DOHH2 (cell line): ENCODE measurements around the gene SH3PXD2A.

ENCODE experiments used
- H3F3A ChIP-seq: fragments of 200-600 bp; sonication (generic), shearing (Covaris generic); 2 replicates; pipeline ENCODE4 v1.6.0; 2016; ENCODE audit warnings: antibody characterized with exemption, mild to moderate bottlenecking; ENCODE audit not compliant: control insufficient read depth, insufficient read depth
- H3K27ac ChIP-seq: fragments of 200-600 bp; sonication (generic); 2 replicates; pipeline ENCODE4 v1.5.1; 2014; ENCODE audit warnings: low read depth, mild to moderate bottlenecking, low read length, moderate library complexity
- H3K27me3 ChIP-seq: fragments of 200-600 bp; sonication (generic); 2 replicates; pipeline ENCODE4 v1.6.1; 2014; ENCODE audit warnings: mild to moderate bottlenecking, low read length, mixed read lengths; ENCODE audit not compliant: control insufficient read depth
- H3K36me3 ChIP-seq: fragments of 200-600 bp; sonication (generic); 2 replicates; pipeline ENCODE4 v1.6.1; 2014; ENCODE audit warnings: mild to moderate bottlenecking, low read length, moderate library complexity, mixed read lengths; ENCODE audit not compliant: control insufficient read depth
- H3K4me1 ChIP-seq: fragments of 200-600 bp; sonication (generic); 2 replicates; pipeline ENCODE4 v1.6.1; 2014; ENCODE audit warnings: mild to moderate bottlenecking, low read length, mixed read lengths; ENCODE audit not compliant: control insufficient read depth
- H3K4me2 ChIP-seq: fragments of 200-600 bp; sonication (generic); 2 replicates; pipeline ENCODE4 v1.6.0; 2014; ENCODE audit warnings: mild to moderate bottlenecking, low read length, moderate library complexity
- H3K4me3 ChIP-seq: fragments of 200-600 bp; sonication (generic); 2 replicates; pipeline ENCODE4 v1.5.1; 2014; ENCODE audit warnings: mild to moderate bottlenecking, low read length, mixed read lengths
- H3K79me2 ChIP-seq: fragments of 200-600 bp; sonication (generic); 2 replicates; pipeline ENCODE4 v1.6.1; 2014; ENCODE audit warnings: mild to moderate bottlenecking, low read length, mixed read lengths; ENCODE audit not compliant: control insufficient read depth
- H3K9me2 ChIP-seq: fragments of 200-600 bp; sonication (generic); replicated peaks from 2 replicates; pipeline ENCODE4 v1.6.1; 2014; ENCODE audit warnings: mild to moderate bottlenecking, low read length, mixed read lengths; ENCODE audit not compliant: control insufficient read depth
- H3K9me3 ChIP-seq: fragments of 200-600 bp; sonication (generic); 2 replicates; pipeline ENCODE4 v1.6.1; 2014; ENCODE audit warnings: antibody characterized with exemption, low read length, mixed read lengths; ENCODE audit not compliant: control insufficient read depth, insufficient read depth
- H4K20me1 ChIP-seq: fragments of 200-600 bp; sonication (generic); 2 replicates; pipeline ENCODE4 v1.6.0; 2014; ENCODE audit warnings: low read depth, mild to moderate bottlenecking, antibody characterized with exemption, low read length, moderate library complexity; ENCODE audit not compliant: control insufficient read depth, insufficient read depth
- CTCF ChIP-seq: fragments of 200-600 bp; sonication (generic); IDR thresholded peaks from one replicate; pipeline ENCODE4 v1.5.1; 2014; ENCODE audit warnings: antibody characterized with exemption, mild to moderate bottlenecking, low read depth, low read length; ENCODE audit not compliant: poor library complexity, severe bottlenecking
- EZH2phosphoT487 ChIP-seq: fragments of 200-600 bp; sonication (generic); IDR thresholded peaks from 2 replicates; pipeline ENCODE4 v1.6.1; 2017; ENCODE audit warnings: borderline replicate concordance, mild to moderate bottlenecking, antibody characterized with exemption, low read length, moderate library complexity, mixed read lengths

The SH3PXD2A gene

GRCh38 chr10:103698266-103698665 lies 157.1 kb downstream of the SH3PXD2A start:
- Histone ChIP-seq H3K4me3 (no peak overlapping the region), H3K4me2 (no peak overlapping the region), H3K27me3 (peaks cover 5% of the 10 kb centered on the region), H3K9me2 (no peaks in the 10 kb centered on the region), H3F3A (no peaks in the 10 kb centered on the region), H3K9me3 (no peaks in the 10 kb centered on the region), H3K79me2 (no peaks in the 10 kb centered on the region), H3K4me1 (peaks cover 36% of the 10 kb centered on the region), H3K27ac (no peak overlapping the region), H3K36me3 (no peaks in the 10 kb centered on the region), H4K20me1 (no peaks in the 10 kb centered on the region)
- no peak for TF ChIP-seq CTCF
- no peak for TF ChIP-seq EZH2phosphoT487

GRCh38 chr10:103697787-103698186 lies 157.6 kb downstream of the SH3PXD2A start:
- no peaks in the 10 kb centered on the region for H4K20me1 ChIP-seq
- no peak overlapping the region for H3K4me2 ChIP-seq
- no peak overlapping the region for H3K4me3 ChIP-seq
- no peaks in the 10 kb centered on the region for H3K79me2 ChIP-seq
- no peaks in the 10 kb centered on the region for H3F3A ChIP-seq
- H3K9me3 ChIP-seq: no peaks in the 10 kb centered on the region
- no peaks in the 10 kb centered on the region for H3K9me2 ChIP-seq
- TF ChIP-seq EZH2phosphoT487 (no peak), CTCF (no peak)
- H3K27ac ChIP-seq: no peak overlapping the region
- peaks cover 6% of the 10 kb centered on the region for H3K27me3 ChIP-seq
- peaks cover 38% of the 10 kb centered on the region for H3K4me1 ChIP-seq
- H3K36me3 ChIP-seq: no peaks in the 10 kb centered on the region

GRCh38 chr10:103696411-103697145 lies 158.8 kb downstream of the SH3PXD2A start:
- Histone ChIP-seq H3K9me2 (no peaks in the 10 kb centered on the region), H3K79me2 (no peaks in the 10 kb centered on the region), H3K4me2 (peak overlapping the region; percentile 52), H3K27me3 (peaks cover 16% of the 10 kb centered on the region), H3K9me3 (no peaks in the 10 kb centered on the region), H3K27ac (no peak overlapping the region), H3K4me3 (peak overlapping the region; percentile 31), H3F3A (no peaks in the 10 kb centered on the region), H3K4me1 (peaks cover 49% of the 10 kb centered on the region), H3K36me3 (no peaks in the 10 kb centered on the region), H4K20me1 (no peaks in the 10 kb centered on the region)
- TF ChIP-seq CTCF: peak; percentile 32
- no peak for TF ChIP-seq EZH2phosphoT487
